GM12801 (cell line): ENCODE data around the gene THBD.

ENCODE experiments used
- TF ChIP-seq, protein P1 (sequence below): IDR thresholded peaks from one replicate; pipeline ENCODE4 v1.5.1; 2011; ENCODE audit warnings: control low read depth; ENCODE audit not compliant: insufficient read length; ENCODE audit errors: extremely low read depth

The THBD gene

DNA sequence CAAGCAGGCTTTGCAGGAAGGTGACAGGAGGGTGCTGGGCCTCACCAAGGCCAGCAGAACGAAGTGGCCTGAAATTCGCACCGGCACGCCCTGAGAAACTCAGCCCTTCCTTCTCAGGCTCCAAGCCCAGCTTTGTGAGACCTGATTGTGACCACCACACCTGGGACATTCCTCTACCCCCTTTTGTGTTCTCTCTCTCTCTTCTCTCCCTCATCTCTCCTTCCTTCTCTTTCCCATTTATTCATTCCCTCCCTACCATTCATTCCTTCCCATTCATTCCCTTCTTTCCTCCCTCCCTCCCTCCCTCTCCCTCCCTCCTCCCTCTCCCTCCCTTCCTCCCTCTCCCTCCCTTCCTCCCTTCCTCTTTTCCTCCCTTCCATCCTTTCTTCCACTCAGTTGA is 27.8 kb upstream of the THBD start:
- TF ChIP-seq, protein P1, sequence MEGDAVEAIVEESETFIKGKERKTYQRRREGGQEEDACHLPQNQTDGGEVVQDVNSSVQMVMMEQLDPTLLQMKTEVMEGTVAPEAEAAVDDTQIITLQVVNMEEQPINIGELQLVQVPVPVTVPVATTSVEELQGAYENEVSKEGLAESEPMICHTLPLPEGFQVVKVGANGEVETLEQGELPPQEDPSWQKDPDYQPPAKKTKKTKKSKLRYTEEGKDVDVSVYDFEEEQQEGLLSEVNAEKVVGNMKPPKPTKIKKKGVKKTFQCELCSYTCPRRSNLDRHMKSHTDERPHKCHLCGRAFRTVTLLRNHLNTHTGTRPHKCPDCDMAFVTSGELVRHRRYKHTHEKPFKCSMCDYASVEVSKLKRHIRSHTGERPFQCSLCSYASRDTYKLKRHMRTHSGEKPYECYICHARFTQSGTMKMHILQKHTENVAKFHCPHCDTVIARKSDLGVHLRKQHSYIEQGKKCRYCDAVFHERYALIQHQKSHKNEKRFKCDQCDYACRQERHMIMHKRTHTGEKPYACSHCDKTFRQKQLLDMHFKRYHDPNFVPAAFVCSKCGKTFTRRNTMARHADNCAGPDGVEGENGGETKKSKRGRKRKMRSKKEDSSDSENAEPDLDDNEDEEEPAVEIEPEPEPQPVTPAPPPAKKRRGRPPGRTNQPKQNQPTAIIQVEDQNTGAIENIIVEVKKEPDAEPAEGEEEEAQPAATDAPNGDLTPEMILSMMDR, result no peak

DNA sequence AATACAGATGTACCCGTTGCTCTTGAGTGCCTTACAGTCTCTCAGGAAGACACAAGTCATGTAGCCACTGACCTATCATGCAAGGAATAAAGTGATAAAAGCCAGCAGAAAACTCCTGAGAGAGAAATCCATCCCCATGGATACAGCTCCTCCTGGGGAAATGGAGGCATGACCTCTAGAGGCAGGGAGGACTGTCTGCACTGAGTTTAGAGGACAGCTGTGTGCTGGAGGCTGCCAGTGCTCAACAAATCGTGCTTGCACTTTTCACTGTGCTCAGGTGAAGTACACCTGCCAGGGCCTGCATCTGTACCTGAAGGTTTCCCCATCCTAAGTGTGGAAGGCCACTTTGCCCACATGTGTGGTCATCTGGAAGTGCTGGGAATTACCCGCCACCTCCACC is 24.6 kb upstream of the THBD start:
- TF ChIP-seq, protein P1, result no peak

DNA sequence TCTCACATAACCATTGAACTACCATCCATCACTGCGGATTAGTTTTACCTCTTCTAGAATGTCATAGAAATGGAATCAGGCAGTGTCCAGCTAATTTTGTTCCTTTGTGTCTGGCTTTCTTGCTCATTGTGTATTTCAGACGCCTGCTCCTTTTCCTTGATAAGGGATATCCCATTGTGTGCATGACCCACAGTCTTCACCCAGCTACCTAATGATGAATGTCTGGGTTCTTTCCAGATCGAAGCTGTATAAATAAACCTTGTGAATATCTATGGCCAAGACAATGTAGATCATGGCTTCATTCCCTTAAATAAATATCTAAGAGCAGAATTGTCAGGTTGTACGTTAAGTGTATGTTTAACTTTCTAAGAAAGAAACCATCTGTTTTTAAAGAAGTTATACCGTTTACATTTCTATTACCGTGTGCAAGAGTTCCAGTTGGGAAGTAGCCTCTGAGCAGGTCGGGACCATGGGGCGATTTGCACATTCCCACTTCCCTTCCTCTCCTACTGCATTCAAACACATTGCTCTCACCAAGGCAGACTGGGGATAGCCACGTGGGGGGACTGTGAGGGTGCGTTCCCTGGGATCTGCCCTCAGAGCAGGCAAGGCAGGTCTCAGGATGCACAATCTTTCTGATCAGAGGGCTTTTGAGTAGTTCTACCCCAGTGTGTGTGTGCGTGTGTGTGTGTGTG is 23.6 kb upstream of the THBD start:
- TF ChIP-seq, protein P1, result no peak

DNA sequence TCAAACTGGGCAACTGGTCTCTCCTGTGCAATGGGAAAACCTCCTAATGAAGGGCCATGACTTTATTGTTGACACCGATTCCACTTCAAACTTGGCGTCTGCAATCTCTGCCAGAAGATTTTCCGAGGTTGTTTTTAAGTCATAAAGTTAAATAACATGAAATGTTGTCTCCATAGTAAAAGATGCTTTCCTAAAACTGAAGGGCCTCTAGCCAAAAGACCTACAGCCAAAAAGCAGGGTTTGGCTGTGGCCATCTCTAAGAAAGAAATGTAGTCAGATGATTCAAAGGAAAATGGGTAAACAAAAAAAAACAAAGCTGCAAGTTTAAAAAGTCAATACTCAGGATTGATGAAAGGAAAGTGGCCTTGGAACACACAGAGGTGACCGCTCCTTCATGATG is 22.5 kb upstream of the THBD start:
- TF ChIP-seq, protein P1, result no peak

DNA sequence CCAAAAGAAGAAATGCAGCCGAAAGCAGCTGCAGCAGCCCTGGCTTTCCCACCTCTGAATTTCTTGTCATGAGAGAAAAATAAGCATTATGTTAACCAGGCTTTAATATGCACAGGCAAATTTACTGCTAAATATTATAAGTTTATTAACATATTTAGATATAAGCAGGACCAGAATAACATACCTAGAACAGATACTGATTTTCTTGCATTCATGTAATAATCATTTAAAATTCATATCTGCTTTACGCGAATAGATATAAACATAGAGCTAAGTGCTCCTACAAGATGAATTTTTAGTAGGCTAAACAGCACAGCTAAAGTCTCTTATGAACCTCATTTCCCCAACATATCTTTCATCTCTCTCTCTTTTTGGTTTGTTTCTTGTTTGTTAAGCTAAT is 21.9 kb upstream of the THBD start:
- TF ChIP-seq, protein P1, result no peak

DNA sequence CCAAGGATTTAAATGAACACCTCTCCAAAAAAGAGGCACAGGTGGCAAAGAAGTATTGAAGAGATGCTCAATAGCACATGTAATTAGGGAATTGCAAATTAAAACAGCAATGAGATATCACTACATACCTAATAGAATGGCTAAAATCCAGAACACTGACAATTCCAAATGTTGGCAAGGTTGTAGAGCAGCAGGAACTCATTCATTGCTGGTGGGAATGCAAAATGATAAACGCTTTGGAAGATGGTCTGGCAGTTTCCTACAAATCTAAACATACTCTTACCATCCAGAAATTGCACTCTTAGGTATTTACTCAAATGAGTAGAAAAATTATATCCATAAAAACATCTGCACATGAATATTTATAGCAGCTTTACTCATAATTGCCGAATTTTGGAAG is 19.6 kb upstream of the THBD start:
- TF ChIP-seq, protein P1, result no peak

DNA sequence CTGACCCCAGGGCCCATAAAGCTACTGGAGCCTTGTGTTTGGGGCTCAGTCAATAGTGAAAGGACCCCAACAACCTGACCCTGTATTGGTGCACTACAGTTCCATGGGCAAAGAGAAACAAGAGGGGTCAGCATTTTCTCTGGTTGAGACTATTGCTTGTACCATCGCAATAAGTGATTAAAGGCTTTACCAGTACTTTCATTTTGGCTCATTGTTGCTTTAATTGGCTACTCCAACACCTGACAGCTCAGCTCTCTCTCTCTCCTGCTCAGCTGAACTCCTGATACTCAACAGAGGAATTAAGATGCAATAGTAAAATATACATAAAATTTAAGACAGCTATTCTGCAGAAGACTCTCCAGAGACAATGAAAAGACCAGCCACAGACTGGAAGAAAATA is 18.8 kb upstream of the THBD start:
- TF ChIP-seq, protein P1, result no peak

DNA sequence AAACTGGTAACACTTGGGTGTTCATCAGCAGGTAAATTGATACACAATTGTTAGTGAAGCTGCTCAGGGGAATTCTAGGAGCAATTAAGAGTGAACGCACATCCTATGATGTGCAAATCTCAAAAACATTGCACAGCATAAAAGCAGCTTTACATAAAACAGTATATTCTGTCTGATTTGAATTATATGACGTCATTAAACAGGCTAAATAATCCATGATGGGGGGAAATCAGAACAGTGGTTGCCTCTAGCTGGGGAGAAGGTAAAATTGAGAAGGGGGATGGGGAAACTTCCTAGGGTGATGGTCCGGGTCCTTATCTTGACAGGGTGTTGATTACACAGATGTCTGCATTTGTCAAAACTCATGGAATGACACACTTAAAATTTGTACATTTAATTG is 17.3 kb upstream of the THBD start:
- TF ChIP-seq, protein P1, result no peak
